NB4 (cell line): ENCODE data around the gene MRPL24.

Experiments
- DNase-seq: peaks from one replicate; pipeline ENCODE4 v3.0.0; 2010; ENCODE audit warnings: low read depth
- H3K4me3 ChIP-seq: one replicate; pipeline ENCODE4 v1.5.1; 2011; ENCODE audit warnings: mild to moderate bottlenecking, low read depth, low read length, moderate library complexity
- MYC ChIP-seq: IDR thresholded peaks from 2 replicates; pipeline ENCODE4 v1.6.1; 2011; ENCODE audit warnings: low read depth, low read length
- POLR2A ChIP-seq: IDR thresholded peaks from 2 replicates; pipeline ENCODE4 v1.6.1; 2011; ENCODE audit warnings: mild to moderate bottlenecking; ENCODE audit not compliant: insufficient read length; ENCODE audit errors: extremely low read depth
- TF ChIP-seq, protein P1 (sequence below): IDR thresholded peaks from one replicate; pipeline ENCODE4 v1.5.1; 2012; ENCODE audit warnings: low read depth, low read length
- TF ChIP-seq, protein P2 (sequence below): IDR thresholded peaks from 2 replicates; pipeline ENCODE4 v1.6.1; 2011; ENCODE audit warnings: low read depth, low read length

The MRPL24 gene

DNA sequence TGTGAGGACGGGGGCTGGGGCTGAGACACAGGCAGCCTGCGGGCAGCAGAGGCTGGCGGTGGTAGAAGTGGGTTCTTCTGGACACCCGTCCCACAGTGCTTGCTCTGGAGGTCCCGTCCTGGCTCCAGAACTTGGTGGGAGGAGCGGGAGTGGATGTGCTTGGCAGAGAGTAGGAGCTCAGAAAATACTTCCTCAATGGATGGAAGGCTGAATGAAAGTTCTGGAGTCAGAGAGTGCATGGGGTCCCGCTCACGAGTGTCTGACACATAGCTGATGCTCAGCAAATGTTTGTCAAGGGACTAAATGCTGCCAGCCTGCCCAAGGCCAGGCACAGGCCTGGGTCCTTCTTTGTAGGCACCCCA is 50.2 kb downstream of the MRPL24 start:
- H3K4me3 ChIP-seq: no peak overlapping the region
- DNase-seq: no peak
- TF ChIP-seq, protein P1, sequence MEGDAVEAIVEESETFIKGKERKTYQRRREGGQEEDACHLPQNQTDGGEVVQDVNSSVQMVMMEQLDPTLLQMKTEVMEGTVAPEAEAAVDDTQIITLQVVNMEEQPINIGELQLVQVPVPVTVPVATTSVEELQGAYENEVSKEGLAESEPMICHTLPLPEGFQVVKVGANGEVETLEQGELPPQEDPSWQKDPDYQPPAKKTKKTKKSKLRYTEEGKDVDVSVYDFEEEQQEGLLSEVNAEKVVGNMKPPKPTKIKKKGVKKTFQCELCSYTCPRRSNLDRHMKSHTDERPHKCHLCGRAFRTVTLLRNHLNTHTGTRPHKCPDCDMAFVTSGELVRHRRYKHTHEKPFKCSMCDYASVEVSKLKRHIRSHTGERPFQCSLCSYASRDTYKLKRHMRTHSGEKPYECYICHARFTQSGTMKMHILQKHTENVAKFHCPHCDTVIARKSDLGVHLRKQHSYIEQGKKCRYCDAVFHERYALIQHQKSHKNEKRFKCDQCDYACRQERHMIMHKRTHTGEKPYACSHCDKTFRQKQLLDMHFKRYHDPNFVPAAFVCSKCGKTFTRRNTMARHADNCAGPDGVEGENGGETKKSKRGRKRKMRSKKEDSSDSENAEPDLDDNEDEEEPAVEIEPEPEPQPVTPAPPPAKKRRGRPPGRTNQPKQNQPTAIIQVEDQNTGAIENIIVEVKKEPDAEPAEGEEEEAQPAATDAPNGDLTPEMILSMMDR: no peak
- TF ChIP-seq, protein P2, sequence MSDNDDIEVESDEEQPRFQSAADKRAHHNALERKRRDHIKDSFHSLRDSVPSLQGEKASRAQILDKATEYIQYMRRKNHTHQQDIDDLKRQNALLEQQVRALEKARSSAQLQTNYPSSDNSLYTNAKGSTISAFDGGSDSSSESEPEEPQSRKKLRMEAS: no peak
- TF ChIP-seq MYC (no peak), POLR2A (no peak)

DNA sequence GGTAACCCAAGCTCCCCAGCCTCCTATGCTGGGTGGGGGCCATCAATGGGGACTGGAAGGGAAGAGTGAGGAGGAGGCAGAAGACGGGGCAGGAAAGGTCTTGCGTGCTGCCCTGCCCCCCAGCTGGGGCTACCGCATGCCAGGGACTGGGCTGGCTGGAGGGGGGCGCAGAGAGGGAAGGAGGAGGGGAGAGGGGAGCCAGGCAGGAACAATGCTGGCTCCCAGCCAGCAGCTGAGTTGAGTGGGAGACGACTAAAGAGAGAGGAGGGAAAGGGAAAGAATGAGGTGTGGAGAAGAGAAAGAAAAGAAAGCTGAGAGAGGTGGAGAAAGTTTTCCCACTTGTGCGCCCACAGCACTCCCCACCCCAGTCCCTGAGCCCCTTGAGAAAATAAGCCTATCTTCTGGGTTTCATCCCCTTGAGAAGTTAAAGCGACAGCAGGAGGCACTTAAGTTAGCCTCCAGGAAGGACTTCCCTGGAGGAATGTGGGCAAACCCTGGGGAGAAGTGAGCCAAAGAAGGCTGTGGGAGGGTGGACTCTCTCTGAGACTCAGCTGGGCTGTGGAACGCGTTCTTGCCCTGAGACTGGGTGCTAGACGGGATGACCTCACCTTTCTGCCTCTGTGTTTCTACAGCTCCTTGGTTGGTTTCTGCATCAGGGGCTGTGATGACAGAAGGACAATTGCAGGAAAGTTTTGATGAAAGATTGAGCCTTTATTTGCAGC is 50.8 kb downstream of the MRPL24 start:
- no peak for DNase-seq
- H3K4me3 ChIP-seq: no peak overlapping the region
- TF ChIP-seq POLR2A (no peak), MYC (no peak)
- TF ChIP-seq, protein P1: no peak
- TF ChIP-seq, protein P2: no peak

DNA sequence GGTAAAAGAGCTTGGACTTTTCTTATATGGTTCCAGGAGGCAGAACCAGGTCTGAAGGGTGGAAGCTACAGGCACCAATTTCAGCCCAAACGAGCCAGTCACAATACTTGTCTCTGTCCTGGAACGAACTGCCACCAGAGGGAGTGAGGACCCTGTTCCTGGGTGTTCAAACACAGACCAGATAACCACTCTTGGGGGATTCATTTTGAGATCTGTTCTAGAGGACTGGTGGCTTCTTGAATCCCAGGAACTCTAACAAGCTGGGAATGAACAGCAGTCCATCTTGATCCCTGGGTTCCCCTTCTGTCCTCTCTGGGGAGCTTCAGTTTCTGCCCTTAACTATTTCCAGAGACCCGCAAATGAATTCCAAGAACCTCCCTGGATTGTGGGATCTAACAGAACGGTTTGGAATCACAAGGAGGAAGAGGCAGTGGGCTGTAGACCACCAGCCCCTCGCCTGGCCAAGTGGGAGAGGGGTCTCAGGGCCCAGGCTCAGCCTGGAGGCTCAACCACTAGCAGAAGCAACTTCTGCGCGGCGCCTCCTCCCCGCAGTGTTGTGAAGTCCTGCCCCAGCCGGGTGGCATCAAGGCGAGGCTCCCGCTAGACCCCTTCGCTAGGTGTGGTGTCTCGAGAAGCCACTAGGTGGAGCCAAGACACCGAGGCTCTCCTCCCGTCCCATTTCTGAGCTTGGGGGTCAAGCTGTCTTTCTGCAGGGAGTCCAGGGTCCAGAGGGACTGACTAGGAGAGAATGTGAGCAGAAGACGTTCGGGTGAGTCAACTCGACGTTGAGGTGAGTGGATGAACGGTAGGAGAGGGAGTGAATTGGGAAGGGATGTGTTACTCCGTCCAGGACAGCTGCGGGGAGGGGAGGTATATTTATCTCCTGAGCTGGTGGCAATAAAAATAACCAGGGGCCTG is 51.6 kb downstream of the MRPL24 start:
- H3K4me3 ChIP-seq: no peak overlapping the region
- peak; percentile 85 for DNase-seq

More for the DNA sequence above, 51.6 kb downstream of the MRPL24 start:
- TF ChIP-seq POLR2A: no peak
- TF ChIP-seq, protein P2: no peak
- TF ChIP-seq, protein P1: peak; percentile 87
